ENCODE results near the gene PIK3CD. TPM values are rescaled to one million over a fixed set of nuclear protein-coding genes. Genes with fewer than 3 reads are reported as not detected.
"Not testable (repeated sequence)": the region's sequence is repeated elsewhere in the genome, so short reads cannot be mapped to it uniquely, and the experiment has no call there.

Gene PIK3CD
- total and polyA plus RNA-seq, 5 experiments from 2014 or later, result 56.8 to 343 (median 166) TPM

GRCh38 chr1:9732123-9732971 lies 80.8 kb downstream of the PIK3CD start:
- Mint-ChIP-seq H3K4me1 (peaks cover 33 to 84% (median 70%) of the 10 kb centered on the region in 4 donors), H3K27ac (peak overlapping the region in 9 of 10 donors; percentile 59 to 97 (median 88)), H3K4me3 (peak overlapping the region in 8 of 10 donors; percentile 2 to 79 (median 36)), H3K27me3 (no peaks in the 10 kb centered on the region), H3K36me3 (peaks cover 0 to 85% (median 51%) of the 10 kb centered on the region in 3 donors), H3K9me3 (no peaks in the 10 kb centered on the region)
- POLR2A ChIA-PET, result interaction anchor here (1.0 to 38.5 kb wide), 4 partner anchors 33 to 104 kb away, joined by 3 to 1258 read pairs (median 588); partner anchors contain the start of gene CLSTN1
- ATAC-seq, result no peak
- no peak for DNase-seq

GRCh38 chr1:9733160-9733789 lies 81.7 kb downstream of the PIK3CD start:
- Mint-ChIP-seq H3K27me3 (no peaks in the 10 kb centered on the region), H3K36me3 (peaks cover 0 to 81% (median 46%) of the 10 kb centered on the region in 3 donors), H3K4me1 (peaks cover 34 to 84% (median 68%) of the 10 kb centered on the region in 4 donors), H3K4me3 (peak overlapping the region in 7 of 10 donors; percentile 14 to 68 (median 29)), H3K9me3 (no peaks in the 10 kb centered on the region), H3K27ac (peak overlapping the region; percentile 50 to 91 (median 86))
- POLR2A ChIA-PET, result interaction anchor here (0.6 to 38.5 kb wide), 6 partner anchors 11 to 105 kb away, joined by 3 to 1258 read pairs (median 4); partner anchors contain the start of genes CLSTN1 and PIK3CD
- no peak for ATAC-seq
- peak in 1 of 10 donors; percentile 44 for DNase-seq

DNA sequence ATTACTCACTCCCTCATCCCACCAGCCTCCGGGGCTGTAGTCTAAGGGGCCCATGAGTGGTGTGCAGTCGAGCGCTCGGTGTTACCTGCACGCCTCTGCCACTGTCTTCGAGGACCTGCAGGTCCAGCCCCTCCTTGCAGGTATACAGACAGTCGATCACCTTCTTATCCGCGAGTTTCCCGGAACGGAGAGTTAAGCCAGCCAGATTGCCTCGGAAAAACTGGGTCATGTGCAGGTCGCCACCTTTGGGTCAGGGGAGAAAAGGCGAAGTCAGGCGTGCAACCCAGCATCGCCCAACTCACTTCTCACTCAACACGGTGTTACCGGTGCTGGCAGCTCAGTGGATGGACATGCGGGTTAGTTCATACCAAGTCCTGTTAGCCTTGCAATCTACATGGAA lies 84.3 kb downstream of the PIK3CD start:
- H3K36me3 Mint-ChIP-seq, result peaks cover 0 to 74% (median 49%) of the 10 kb centered on the region in 3 donors
- H3K4me3 Mint-ChIP-seq, result peak overlapping the region in 2 of 10 donors; percentile 10 to 24
- peaks cover 23 to 69% (median 45%) of the 10 kb centered on the region in 4 donors for H3K4me1 Mint-ChIP-seq
- ATAC-seq, result no peak
- no peaks in the 10 kb centered on the region for H3K27me3 Mint-ChIP-seq
- peak overlapping the region in 7 of 10 donors; percentile 15 to 92 (median 58) for H3K27ac Mint-ChIP-seq
- no peak for DNase-seq
- POLR2A ChIA-PET, result interaction anchor here (38.5 kb wide), 1 partner anchor 36 kb away, joined by 1258 read pairs; no protein-coding TSS in a partner anchor
- no peaks in the 10 kb centered on the region for H3K9me3 Mint-ChIP-seq

DNA sequence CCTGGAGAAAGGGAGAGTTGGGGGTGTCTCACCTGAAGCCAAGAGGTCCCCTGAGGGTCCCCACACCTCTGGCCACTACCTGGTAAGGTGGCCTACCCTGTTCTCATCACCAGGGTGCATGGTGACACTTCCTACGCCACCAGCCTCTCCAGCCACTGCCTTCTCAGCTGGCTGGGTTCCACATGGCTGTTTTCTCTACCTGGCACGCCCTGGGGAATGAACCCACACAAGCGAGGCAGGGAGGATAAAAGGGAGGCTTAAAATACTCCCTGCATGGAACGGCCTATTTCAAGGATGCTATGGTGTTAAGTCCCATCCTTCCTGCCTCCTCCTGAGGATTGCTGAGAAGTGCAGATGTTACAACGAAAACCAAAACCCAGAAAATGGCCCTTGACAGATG lies 84.7 kb downstream of the PIK3CD start:
- Mint-ChIP-seq H3K27ac (peak overlapping the region in 4 of 10 donors; percentile 15 to 72 (median 38)), H3K27me3 (no peaks in the 10 kb centered on the region), H3K9me3 (no peaks in the 10 kb centered on the region), H3K4me1 (peaks cover 21 to 65% (median 42%) of the 10 kb centered on the region in 4 donors), H3K36me3 (peaks cover 0 to 74% (median 46%) of the 10 kb centered on the region in 3 donors), H3K4me3 (peak overlapping the region in 1 of 10 donors; percentile 28)
- POLR2A ChIA-PET, result interaction anchor here (38.5 kb wide), 1 partner anchor 37 kb away, joined by 1258 read pairs; no protein-coding TSS in a partner anchor
- ATAC-seq (no peak), DNase-seq (no peak)

- peaks cover 13 to 57% (median 34%) of the 10 kb centered on the region in 4 donors for H3K4me1 Mint-ChIP-seq
These were observed 85.5 kb downstream of the PIK3CD start for GRCh38 chr1:9737057-9737456.

GRCh38 chr1:9737671-9738070 lies 86.1 kb downstream of the PIK3CD start:
- POLR2A ChIA-PET, result interaction anchor here (1.0 to 38.5 kb wide), 4 partner anchors 8 to 38 kb away, joined by 3 to 1258 read pairs (median 4); no protein-coding TSS in a partner anchor
- DNase-seq (no peak), ATAC-seq (no peak)
- H3K27ac Mint-ChIP-seq, result peak overlapping the region in 8 of 10 donors; percentile 51 to 91 (median 76)
- peaks cover 0 to 72% (median 37%) of the 10 kb centered on the region in 3 donors for H3K36me3 Mint-ChIP-seq
- no peaks in the 10 kb centered on the region for H3K27me3 Mint-ChIP-seq
- H3K9me3 Mint-ChIP-seq, result no peaks in the 10 kb centered on the region
- H3K4me3 Mint-ChIP-seq, result peak overlapping the region in 3 of 10 donors; percentile 19 to 64 (median 57)
- H3K4me1 Mint-ChIP-seq, result peaks cover 11 to 51% (median 28%) of the 10 kb centered on the region in 4 donors

More at GRCh38 chr1:9737057-9737456, 85.5 kb downstream of the PIK3CD start:
- no peak for ATAC-seq
- no peaks in the 10 kb centered on the region for H3K27me3 Mint-ChIP-seq
- H3K9me3 Mint-ChIP-seq, result no peaks in the 10 kb centered on the region
- peaks cover 0 to 73% (median 40%) of the 10 kb centered on the region in 3 donors for H3K36me3 Mint-ChIP-seq
- POLR2A ChIA-PET, result interaction anchor here (0.5 to 38.5 kb wide), 3 partner anchors 9 to 75 kb away, joined by 3 to 1258 read pairs (median 5); no protein-coding TSS in a partner anchor
- H3K4me3 Mint-ChIP-seq, result peak overlapping the region in 2 of 10 donors; percentile 33 to 64
- DNase-seq, result no peak
- peak overlapping the region in 8 of 10 donors; percentile 25 to 91 (median 61) for H3K27ac Mint-ChIP-seq

DNA sequence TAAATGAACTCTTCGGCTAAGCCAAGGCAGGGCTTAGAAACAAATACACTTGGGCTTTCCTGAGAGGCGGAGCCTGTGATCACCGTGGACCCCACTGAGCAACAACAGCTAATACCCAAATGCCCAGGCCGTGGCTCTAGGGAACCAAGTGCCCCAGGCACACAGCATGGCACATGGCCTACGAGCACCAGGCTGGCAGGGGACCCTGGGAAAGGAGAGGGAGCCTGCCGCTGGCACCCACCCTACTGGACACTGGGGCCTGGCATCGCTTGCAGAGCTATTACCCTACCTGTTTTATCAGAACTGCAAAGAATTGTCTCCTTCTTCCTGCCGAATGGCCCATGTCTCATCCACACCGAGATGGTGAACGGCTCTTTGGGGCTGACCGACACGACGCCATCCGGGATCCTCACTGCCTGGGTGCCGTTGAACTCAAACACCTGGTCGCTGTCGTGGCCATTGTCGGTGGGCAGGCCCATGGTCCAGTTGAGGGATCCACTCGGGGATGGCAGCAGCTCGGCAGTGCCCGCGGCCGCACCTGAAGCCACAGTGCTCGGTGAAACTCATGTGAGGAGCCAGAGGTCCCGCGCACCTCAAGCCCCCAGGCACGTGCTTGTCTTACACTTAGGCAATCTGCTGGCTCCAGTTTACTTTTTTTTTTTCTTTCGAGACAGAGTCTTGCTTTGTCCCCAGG lies 92.7 kb downstream of the PIK3CD start:
- Mint-ChIP-seq H3K4me3 (no peak overlapping the region), H3K4me1 (peaks cover 0 to 4% (median 0%) of the 10 kb centered on the region in 4 donors), H3K36me3 (peaks cover 0 to 69% (median 22%) of the 10 kb centered on the region in 3 donors), H3K27ac (peak overlapping the region in 2 of 10 donors; percentile 21 to 65), H3K27me3 (no peaks in the 10 kb centered on the region), H3K9me3 (no peaks in the 10 kb centered on the region)
- POLR2A ChIA-PET, result interaction anchor here (0.7 to 38.5 kb wide), 3 partner anchors 11 to 45 kb away, joined by 3 to 1258 read pairs (median 3); no protein-coding TSS in a partner anchor
- peak in 1 of 10 donors; percentile 60 for DNase-seq
- no peak for ATAC-seq

DNA sequence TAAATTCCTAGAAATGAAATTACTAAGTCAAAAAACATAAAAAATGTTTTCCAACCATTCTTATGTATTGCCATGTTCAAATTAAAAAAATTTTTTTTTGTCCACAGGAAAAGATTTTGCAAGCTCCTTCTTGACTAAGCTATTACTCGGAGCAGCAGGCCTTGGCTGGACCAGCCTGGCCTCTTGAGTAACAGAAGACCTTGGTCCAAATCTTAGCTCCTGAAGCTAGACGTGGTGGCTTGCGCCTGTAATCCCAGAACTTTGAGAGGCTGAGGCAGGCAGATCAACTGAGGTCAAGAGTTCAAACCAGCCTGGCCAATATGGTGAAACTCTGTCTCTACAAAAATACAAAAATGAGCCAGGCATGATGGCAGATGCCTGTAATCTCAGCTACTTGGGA lies 94.7 kb downstream of the PIK3CD start:
- POLR2A ChIA-PET, result interaction anchor here (1.0 to 1.1 kb wide), 2 partner anchors 16 to 119 kb away, joined by 3 read pairs; no protein-coding TSS in a partner anchor
- Mint-ChIP-seq H3K4me3 (no peak overlapping the region), H3K4me1 (peaks cover 0 to 4% (median 0%) of the 10 kb centered on the region in 4 donors), H3K36me3 (peaks cover 0 to 72% (median 14%) of the 10 kb centered on the region in 3 donors), H3K27ac (no peak overlapping the region), H3K9me3 (no peaks in the 10 kb centered on the region), H3K27me3 (no peaks in the 10 kb centered on the region)
- DNase-seq (no peak), ATAC-seq (no peak)

- Mint-ChIP-seq H3K27ac (no peak overlapping the region), H3K9me3 (no peaks in the 10 kb centered on the region), H3K36me3 (peaks cover 0 to 73% (median 14%) of the 10 kb centered on the region in 3 donors)
These were observed 95.1 kb downstream of the PIK3CD start for GRCh38 chr1:9746651-9747050.

DNA sequence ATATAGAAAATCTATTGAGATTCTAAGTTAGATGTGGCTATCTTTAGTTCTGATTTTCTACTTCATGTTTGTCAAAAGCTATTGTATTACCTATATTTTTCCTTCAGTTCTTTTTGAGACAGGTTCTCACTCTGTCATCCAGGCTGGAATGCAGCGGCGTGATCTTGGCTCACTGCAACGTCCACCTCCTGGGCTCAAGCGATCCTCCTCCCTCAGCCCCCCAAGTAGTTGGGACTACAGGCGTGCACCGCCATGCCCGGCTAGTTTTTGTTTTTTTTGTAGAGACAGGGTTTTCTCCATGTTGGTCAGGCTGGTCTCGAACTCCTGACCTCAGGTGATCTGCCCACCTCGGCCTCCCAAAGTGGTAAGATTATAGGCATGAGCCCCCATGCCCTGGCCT lies 96.9 kb downstream of the PIK3CD start:
- H3K4me1 Mint-ChIP-seq, H3K27me3 Mint-ChIP-seq, H3K9me3 Mint-ChIP-seq, POLR2A ChIA-PET, DNase-seq, H3K4me3 Mint-ChIP-seq, ATAC-seq: not testable (repeated sequence)
- Mint-ChIP-seq H3K36me3 (peaks cover 0 to 74% (median 11%) of the 10 kb centered on the region in 3 donors), H3K27ac (peak overlapping the region in 2 of 10 donors; percentile 48 to 75)

More at GRCh38 chr1:9746651-9747050, 95.1 kb downstream of the PIK3CD start:
- no peak overlapping the region for H3K4me3 Mint-ChIP-seq
- H3K4me1 Mint-ChIP-seq, result peaks cover 0 to 4% (median under 1%) of the 10 kb centered on the region in 4 donors
- DNase-seq (no peak), ATAC-seq (no peak)
- POLR2A ChIA-PET, result interaction anchor here (1.0 to 1.1 kb wide), 2 partner anchors 17 to 120 kb away, joined by 3 read pairs; no protein-coding TSS in a partner anchor
- no peaks in the 10 kb centered on the region for H3K27me3 Mint-ChIP-seq

DNA sequence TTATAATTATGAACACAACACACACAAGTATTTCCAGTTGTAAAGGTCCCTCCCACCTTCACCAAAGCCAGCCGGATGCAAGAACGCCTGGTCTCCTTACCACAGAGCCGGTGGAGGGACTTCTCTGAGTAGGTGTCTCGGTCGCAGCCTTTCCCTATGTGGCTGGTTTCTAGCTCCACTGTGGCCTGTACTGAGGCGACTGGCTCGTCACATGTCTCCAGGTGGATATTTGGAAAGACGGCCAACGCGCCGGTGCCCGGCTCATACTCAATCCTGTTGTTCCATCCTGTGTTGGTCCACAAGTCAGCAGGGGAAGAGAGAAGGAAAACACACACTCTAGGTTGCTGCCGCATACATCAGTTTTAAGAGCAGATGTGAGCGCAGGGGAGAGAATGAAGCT lies 97.8 kb downstream of the PIK3CD start:
- Mint-ChIP-seq H3K27ac (peak overlapping the region in 2 of 10 donors; percentile 20 to 37), H3K9me3 (no peaks in the 10 kb centered on the region), H3K4me1 (peaks cover 0 to 6% (median under 1%) of the 10 kb centered on the region in 4 donors), H3K27me3 (no peaks in the 10 kb centered on the region), H3K4me3 (no peak overlapping the region), H3K36me3 (peaks cover 0 to 74% (median 11%) of the 10 kb centered on the region in 3 donors)
- POLR2A ChIA-PET, result interaction anchor here (0.5 kb wide), 1 partner anchor 62 kb away, joined by 3 read pairs; no protein-coding TSS in a partner anchor
- DNase-seq (no peak), ATAC-seq (no peak)

Measured in naive thymus-derived CD8-positive, alpha-beta T cell (primary cell).